Lower leg skin (tissue), 3 donors: ENCODE results near the gene PLAAT3.

Experiments used
- CTCF ChIP-seq, 3 donors: fragments of 450-650 bp; IDR thresholded peaks; one replicate each; pipeline ENCODE4 v1.5.1; 2016; ENCODE audit warnings: antibody characterized with exemption in 3 of 3, mild to moderate bottlenecking in 3 of 3, moderate library complexity in 2 of 3
- POLR2A ChIP-seq, 2 donors: fragments of 450-650 bp; IDR thresholded peaks; one replicate each; pipeline ENCODE4 v1.6.1; 2016 to 2017; ENCODE audit warnings: antibody characterized with exemption in 2 of 2, mild to moderate bottlenecking in 1 of 2, moderate library complexity in 1 of 2

- TF ChIP-seq CTCF (IDR thresholded peaks at IDR 0.05) (no peak), POLR2A (IDR thresholded peaks at IDR 0.05) (no peak)
Measured at GRCh38 chr11:63532799-63533475, 81.3 kb downstream of the PLAAT3 start.
